ENCODE measurements around the gene SLC47A2. TPM values are rescaled to one million over a fixed set of nuclear protein-coding genes. Genes with fewer than 3 reads are reported as not detected.
"Not testable (repeated sequence)": the region's sequence is repeated elsewhere in the genome, so short reads cannot be mapped to it uniquely, and the experiment has no call there.

SLC47A2 gene
- total and polyA plus RNA-seq, 4 donors: 0.02 to 0.18 (median 0.06) TPM; not detected in 1

DNA sequence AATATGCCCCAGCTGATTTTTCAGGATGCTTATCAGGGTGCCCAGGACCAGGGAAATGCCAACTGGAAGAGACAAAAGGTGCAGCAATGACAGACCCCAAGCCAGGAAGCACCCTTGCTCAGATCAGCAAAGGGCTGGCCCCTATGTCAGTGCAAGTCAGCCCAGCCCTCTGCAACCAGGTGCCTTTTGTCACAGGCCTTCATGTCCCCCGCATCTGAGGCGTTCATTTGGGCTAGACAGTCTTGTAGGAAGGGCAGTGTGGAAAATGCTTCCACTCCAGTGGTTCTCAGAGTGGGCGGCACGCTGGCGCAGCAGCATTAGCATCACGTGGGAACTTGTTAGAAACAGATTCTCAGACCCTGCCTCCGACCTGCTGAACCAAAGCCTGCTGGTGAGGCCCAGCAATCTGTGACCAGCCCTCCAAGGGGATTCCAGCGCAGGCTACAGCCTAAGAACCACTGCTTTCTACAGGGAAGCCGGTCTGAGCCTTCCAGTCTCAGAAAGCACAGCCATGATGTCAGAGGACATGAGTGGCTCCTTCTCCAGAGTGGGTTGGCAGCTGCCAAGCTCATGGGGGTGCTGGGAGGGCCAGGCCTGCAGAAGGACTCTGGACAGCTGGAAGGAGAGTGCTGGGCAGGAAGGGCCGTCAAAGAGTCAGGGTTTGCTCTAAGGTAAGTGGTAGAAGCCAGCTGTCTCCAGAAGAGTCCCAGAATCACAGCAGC is 13.1 kb downstream of the SLC47A2 start:
- TF ChIP-seq, protein P1, sequence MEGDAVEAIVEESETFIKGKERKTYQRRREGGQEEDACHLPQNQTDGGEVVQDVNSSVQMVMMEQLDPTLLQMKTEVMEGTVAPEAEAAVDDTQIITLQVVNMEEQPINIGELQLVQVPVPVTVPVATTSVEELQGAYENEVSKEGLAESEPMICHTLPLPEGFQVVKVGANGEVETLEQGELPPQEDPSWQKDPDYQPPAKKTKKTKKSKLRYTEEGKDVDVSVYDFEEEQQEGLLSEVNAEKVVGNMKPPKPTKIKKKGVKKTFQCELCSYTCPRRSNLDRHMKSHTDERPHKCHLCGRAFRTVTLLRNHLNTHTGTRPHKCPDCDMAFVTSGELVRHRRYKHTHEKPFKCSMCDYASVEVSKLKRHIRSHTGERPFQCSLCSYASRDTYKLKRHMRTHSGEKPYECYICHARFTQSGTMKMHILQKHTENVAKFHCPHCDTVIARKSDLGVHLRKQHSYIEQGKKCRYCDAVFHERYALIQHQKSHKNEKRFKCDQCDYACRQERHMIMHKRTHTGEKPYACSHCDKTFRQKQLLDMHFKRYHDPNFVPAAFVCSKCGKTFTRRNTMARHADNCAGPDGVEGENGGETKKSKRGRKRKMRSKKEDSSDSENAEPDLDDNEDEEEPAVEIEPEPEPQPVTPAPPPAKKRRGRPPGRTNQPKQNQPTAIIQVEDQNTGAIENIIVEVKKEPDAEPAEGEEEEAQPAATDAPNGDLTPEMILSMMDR (IDR thresholded peaks at IDR 0.05; ENCODE audit: control extremely low read depth, extremely low read depth): no peak
- H3K9ac ChIP-seq (ENCODE audit: insufficient read depth in 1 of 2, low read length in 2 of 2): no peak overlapping the region
- ATAC-seq (ENCODE audit: insufficient read depth, low FRiP score) (peak; percentile 61), DNase-seq (peak; percentile 34 to 64 (median 63))
- no peaks in the 10 kb centered on the region for H3K9me3 ChIP-seq (ENCODE audit: control insufficient read depth in 4 of 4, insufficient read depth in 3 of 4, low read length in 3 of 4)
- no peaks in the 10 kb centered on the region for H3K27me3 ChIP-seq (ENCODE audit: control insufficient read depth in 3 of 3, insufficient read depth in 3 of 3, low read length in 2 of 3)
- peak overlapping the region in 1 of 2 donors; percentile 44 for H3K27ac ChIP-seq (ENCODE audit: low read depth in 1 of 2, low read length in 1 of 2)
- peaks cover 2 to 16% (median 6%) of the 10 kb centered on the region in 5 donors for H3K4me1 ChIP-seq (ENCODE audit: control insufficient read depth in 5 of 5, insufficient read depth in 5 of 5, low read length in 5 of 5)
- H3K36me3 ChIP-seq (ENCODE audit: control insufficient read depth in 4 of 4, insufficient read depth in 4 of 4, low read length in 4 of 4): no peaks in the 10 kb centered on the region
- H3K4me3 ChIP-seq: no peak overlapping the region
- 73 to 81% methylated on average over 10 of the region's 10 CpGs for WGBS, 2 donors

DNA sequence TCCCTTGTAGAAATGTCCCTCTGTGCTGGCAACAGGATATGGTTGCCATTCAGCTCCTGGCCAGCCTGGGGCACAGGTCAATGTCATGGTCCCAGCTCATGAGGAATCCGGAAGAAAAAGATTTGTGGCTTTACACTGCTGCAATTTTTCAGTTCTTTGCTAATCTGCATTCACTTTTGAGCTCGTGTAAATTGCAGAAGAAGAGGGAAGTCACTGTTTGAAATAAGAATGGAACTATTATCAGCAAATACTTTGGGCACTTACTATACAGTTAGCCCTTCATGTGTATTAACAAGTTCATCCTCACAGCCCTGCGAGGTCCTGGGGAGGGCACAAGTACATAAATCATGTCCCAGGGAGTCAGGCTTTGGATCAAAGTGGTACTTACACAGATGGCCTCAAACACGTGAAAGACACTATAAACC is 14.2 kb downstream of the SLC47A2 start:
- Histone ChIP-seq H3K36me3 (ENCODE audit: control insufficient read depth in 4 of 4, insufficient read depth in 4 of 4, low read length in 4 of 4) (no peaks in the 10 kb centered on the region), H3K27me3 (ENCODE audit: control insufficient read depth in 3 of 3, insufficient read depth in 3 of 3, low read length in 2 of 3) (no peaks in the 10 kb centered on the region), H3K27ac (ENCODE audit: low read depth in 1 of 2, low read length in 1 of 2) (no peak overlapping the region), H3K9ac (ENCODE audit: insufficient read depth in 1 of 2, low read length in 2 of 2) (no peak overlapping the region), H3K4me1 (ENCODE audit: control insufficient read depth in 5 of 5, insufficient read depth in 5 of 5, low read length in 5 of 5) (peaks cover 2 to 16% (median 6%) of the 10 kb centered on the region in 5 donors), H3K9me3 (ENCODE audit: control insufficient read depth in 4 of 4, insufficient read depth in 3 of 4, low read length in 3 of 4) (no peaks in the 10 kb centered on the region), H3K4me3 (no peak overlapping the region)
- 56 to 69% methylated on average over 4 of the region's 4 CpGs for WGBS, 2 donors
- TF ChIP-seq, protein P1 (IDR thresholded peaks at IDR 0.05; ENCODE audit: control extremely low read depth, extremely low read depth): no peak
- ATAC-seq (ENCODE audit: insufficient read depth, low FRiP score): no peak
- no peak for DNase-seq

DNA sequence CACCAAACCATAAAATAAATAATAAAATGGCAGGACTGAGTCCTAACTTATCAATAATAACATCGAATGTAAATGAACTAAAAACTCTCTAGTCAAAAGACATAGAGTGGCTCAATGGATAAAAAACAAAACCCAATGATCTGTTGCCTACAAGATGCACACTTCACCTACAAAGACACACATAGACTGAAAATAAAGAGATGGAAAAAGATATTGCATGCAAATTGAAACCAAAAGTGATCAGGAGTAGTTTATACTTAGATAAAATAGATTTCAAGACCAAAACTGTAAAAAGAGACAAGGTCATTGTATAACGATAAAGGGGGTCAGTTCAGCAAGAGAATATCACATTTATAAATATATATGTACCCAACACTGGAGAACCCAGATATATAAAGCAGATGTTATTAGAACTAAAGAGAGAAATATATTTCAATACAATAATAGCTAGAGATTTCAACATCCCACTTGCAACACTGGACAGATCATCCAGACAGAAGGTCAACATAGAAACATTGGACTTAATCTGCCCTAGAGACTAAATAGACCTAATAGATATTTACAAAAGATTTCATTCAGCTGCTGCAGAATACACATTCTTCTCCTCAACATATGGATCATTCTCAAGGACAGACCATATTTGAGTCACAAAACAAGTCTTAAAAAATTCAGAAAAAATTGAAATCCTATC is 29.8 kb downstream of the SLC47A2 start:
- Histone ChIP-seq H3K9ac (ENCODE audit: insufficient read depth in 1 of 2, low read length in 2 of 2) (no peak overlapping the region), H3K4me1 (ENCODE audit: control insufficient read depth in 5 of 5, insufficient read depth in 5 of 5, low read length in 5 of 5) (no peaks in the 10 kb centered on the region), H3K27me3 (ENCODE audit: control insufficient read depth in 3 of 3, insufficient read depth in 3 of 3, low read length in 2 of 3) (no peaks in the 10 kb centered on the region), H3K4me3 (no peak overlapping the region), H3K9me3 (ENCODE audit: control insufficient read depth in 4 of 4, insufficient read depth in 3 of 4, low read length in 3 of 4) (no peaks in the 10 kb centered on the region), H3K27ac (ENCODE audit: low read depth in 1 of 2, low read length in 1 of 2) (no peak overlapping the region), H3K36me3 (ENCODE audit: control insufficient read depth in 4 of 4, insufficient read depth in 4 of 4, low read length in 4 of 4) (no peaks in the 10 kb centered on the region)
- ATAC-seq (ENCODE audit: insufficient read depth, low FRiP score) (no peak), DNase-seq (no peak)
- TF ChIP-seq, protein P1 (IDR thresholded peaks at IDR 0.05; ENCODE audit: control extremely low read depth, extremely low read depth): no peak
- 96 to 97% methylated on average over 2 of the region's 2 CpGs for WGBS, 2 donors

DNA sequence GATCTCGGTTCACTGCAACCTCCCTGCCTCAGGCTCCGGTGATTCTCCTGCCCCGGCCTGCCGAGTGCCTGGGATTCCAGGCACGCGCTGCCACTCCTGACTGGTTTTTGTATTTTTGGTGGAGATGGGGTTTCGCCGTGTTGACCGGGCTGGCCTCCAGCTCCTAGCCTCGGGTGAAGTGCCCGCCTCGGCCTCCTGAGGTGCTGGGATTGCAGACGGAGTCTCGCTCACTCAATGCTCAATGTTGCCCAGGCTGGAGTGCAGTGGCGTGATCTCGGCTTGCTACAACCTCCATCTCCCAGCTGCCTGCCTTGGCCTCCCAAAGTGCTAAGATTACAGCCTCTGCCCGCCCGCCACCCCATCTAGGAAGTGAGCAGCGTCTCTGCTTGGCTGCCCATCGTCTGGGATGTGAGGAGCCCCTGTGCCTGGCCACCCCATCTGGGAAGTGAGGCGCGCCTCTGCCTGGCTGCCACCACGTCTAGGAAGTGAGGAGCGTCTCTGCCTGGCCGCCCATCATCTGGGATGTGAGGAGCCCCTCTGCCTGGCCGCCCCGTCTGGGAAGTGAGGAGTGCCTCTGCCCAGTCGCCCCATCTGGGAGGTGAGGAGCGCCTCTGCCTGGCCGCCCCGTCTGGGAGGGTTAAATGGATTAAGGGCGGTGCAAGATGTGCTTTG is 31.3 kb downstream of the SLC47A2 start:
- not testable (repeated sequence) for H3K27ac ChIP-seq (ENCODE audit: low read depth in 1 of 2, low read length in 1 of 2); DNase-seq; H3K9ac ChIP-seq (ENCODE audit: insufficient read depth in 1 of 2, low read length in 2 of 2); H3K36me3 ChIP-seq (ENCODE audit: control insufficient read depth in 4 of 4, insufficient read depth in 4 of 4, low read length in 4 of 4); H3K27me3 ChIP-seq (ENCODE audit: control insufficient read depth in 3 of 3, insufficient read depth in 3 of 3, low read length in 2 of 3); H3K9me3 ChIP-seq (ENCODE audit: control insufficient read depth in 4 of 4, insufficient read depth in 3 of 4, low read length in 3 of 4); H3K4me1 ChIP-seq (ENCODE audit: control insufficient read depth in 5 of 5, insufficient read depth in 5 of 5, low read length in 5 of 5); H3K4me3 ChIP-seq; ATAC-seq (ENCODE audit: insufficient read depth, low FRiP score)
- WGBS, 2 donors: 94 to 95% methylated on average over 26 to 32 of the region's 32 CpGs
